ENCODE data around the gene OGFRL1. TPM values are rescaled to one million over a fixed set of nuclear protein-coding genes. Genes with fewer than 3 reads are reported as not detected.

The OGFRL1 gene
- total RNA-seq = 25.6 and 30.3 TPM in 2 replicates

DNA sequence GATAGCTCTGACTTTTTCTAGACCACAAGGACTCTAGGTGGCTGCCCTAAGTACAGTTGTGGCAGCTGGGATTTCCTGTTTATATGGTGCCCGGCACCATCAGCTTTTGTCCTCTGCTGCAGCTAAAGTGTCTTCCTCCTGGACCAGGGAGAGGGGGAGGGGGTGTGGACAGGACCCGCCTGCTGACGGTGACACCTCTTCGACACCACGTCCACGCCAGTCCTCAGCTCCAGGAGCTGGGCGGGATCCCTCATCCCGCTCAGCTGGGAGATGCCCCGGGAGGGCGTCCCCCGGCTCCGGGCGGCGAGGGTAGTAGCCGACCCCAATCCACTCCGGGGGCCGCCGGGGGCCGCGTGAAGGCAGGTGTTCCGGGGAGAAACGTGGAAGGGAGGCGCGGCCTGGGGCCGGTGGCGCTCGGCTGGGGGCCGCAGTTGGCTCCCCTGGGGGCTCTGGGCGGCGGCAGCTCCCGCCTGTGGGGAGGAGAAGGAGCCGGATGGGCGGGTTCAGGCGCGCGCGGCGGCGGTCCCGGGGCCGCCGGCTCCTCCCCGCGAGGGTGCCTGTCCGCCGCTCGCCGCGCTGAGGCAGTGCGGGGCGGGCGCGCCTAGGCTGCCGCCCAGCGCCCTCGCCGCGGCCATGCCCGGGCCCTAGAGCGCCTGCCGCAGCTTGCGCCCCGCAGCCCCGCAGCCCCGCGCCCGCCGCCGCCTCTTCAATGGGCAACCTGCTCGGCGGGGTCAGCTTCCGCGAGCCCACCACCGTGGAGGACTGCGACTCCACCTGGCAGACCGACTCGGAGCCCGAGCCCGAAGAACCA is at the start of gene OGFRL1:
Gene OGFRL1, plus strand, starts transcription at position 584 of the 811 bp plus-strand sequence. Its CDS starts 126 bp downstream, at position 710.

All from cardiac atrium fibroblast (primary cell).